ENCODE measurements around the gene SLAMF1. TPM values are rescaled to one million over a fixed set of nuclear protein-coding genes. Genes with fewer than 3 reads are reported as not detected.

SLAMF1 gene
- total and polyA plus RNA-seq, 9 of the 15 experiments (the other 6 are each of a cell fraction or from before 2014, with no cell fraction given) = 0.04 to 0.17 (median 0.11) TPM; not detected in 4

- DNase-seq (ENCODE audit: extremely low read depth in 1 of 4, low spot score in 3 of 4) = no peak
- POLR2A ChIA-PET = interaction anchor here (0.9 to 1.4 kb wide), 2 partner anchors 13 to 26 kb away, joined by 3 to 4 read pairs; no protein-coding TSS in a partner anchor
Measured at GRCh38 chr1:160565564-160565963, 81.3 kb downstream of the SLAMF1 start.

More at GRCh38 chr1:160565564-160565963, 81.3 kb downstream of the SLAMF1 start:
- FAIRE-seq (no peak), ATAC-seq (no peak)
- 54% methylated on average over 4 of the region's 4 CpGs for WGBS (ENCODE audit: insufficient coverage, low coverage, missing lambda C conversion rate)
- no peaks in the 10 kb centered on the region for H3K27me3 ChIP-seq (ENCODE audit: control insufficient read depth in 2 of 2, insufficient read depth in 2 of 2, low read length in 2 of 2)
- H3K79me2 ChIP-seq (ENCODE audit: control insufficient read depth, insufficient read depth, low read length) = no peaks in the 10 kb centered on the region
- H3K9ac ChIP-seq (ENCODE audit: insufficient read depth in 1 of 2, low read depth in 2 of 2, low read length in 2 of 2) = no peak overlapping the region
- CTCF ChIA-PET (ENCODE audit: low intra/inter-chr PET ratio) = interaction anchor here (0.7 kb wide), 1 partner anchor 81 kb away, joined by 3 read pairs; the partner anchor contains the start of gene SLAMF1
- no peaks in the 10 kb centered on the region for H4K20me1 ChIP-seq (replicated peaks; ENCODE audit: control insufficient read depth, insufficient read depth, low read length)
- BruUV-seq (replicated peaks) = no TSS peak
- no peak overlapping the region for H3K4me3 ChIP-seq
- in situ Hi-C loops (cut with MboI) = no loop called here
- no peaks in the 10 kb centered on the region for H3K9me3 ChIP-seq (replicated peaks; ENCODE audit: control insufficient read depth, insufficient read depth, low read depth, low read length)
- no peaks in the 10 kb centered on the region for H3K9me1 ChIP-seq (ENCODE audit: control insufficient read depth, insufficient read depth, low read length)
- no peak overlapping the region for H3K27ac ChIP-seq (ENCODE audit: extremely low read depth, low read depth, low read length)
- TF ChIP-seq HDAC3 (IDR thresholded peaks at IDR 0.05; ENCODE audit: borderline replicate concordance, partially characterized antibody) (no peak), TCF7L2 (IDR thresholded peaks at IDR 0.05; ENCODE audit: low read depth, low read length) (no peak), ZNF75A (CRISPR knock-in tag; IDR thresholded peaks at IDR 0.05) (no peak), STAT5B (CRISPR knock-in tag; IDR thresholded peaks at IDR 0.05) (no peak), ESRRA (IDR thresholded peaks at IDR 0.05; ENCODE audit: borderline replicate concordance, low read depth) (no peak), CHCHD3 (CRISPR knock-in tag; IDR thresholded peaks at IDR 0.05) (no peak), HMGN3 (IDR thresholded peaks at IDR 0.05; ENCODE audit: borderline replicate concordance, extremely low read depth, insufficient read length, low read depth, low read length) (no peak), MEF2D (tag; conservative IDR thresholded peaks at IDR 0.05; ENCODE audit: low read depth) (no peak), ZNF449 (CRISPR knock-in tag; IDR thresholded peaks at IDR 0.05) (no peak), KDM4B (IDR thresholded peaks at IDR 0.05; ENCODE audit: borderline replicate concordance in 2 of 2, low read depth in 1 of 2) (no peak), RFX7 (CRISPR knock-in tag; IDR thresholded peaks at IDR 0.05) (no peak), NR4A1 (CRISPR knock-in tag; IDR thresholded peaks at IDR 0.05) (no peak), NR4A1 (tag; IDR thresholded peaks at IDR 0.05) (no peak), ARNT (IDR thresholded peaks at IDR 0.05) (no peak)
- H3K4me1 ChIP-seq (replicated peaks in 1 of 2; ENCODE audit: control insufficient read depth in 2 of 2, insufficient read depth in 2 of 2, low read length in 2 of 2) = peaks cover 6 to 13% of the 10 kb centered on the region in 2 experiments; a peak in 3 of 5 replicates
- peak overlapping the region; percentile 47; the same call in 1 of the 2 replicates for H2AFZ ChIP-seq (ENCODE audit: low read depth, low read length)
- no peak overlapping the region for H3K4me2 ChIP-seq (ENCODE audit: insufficient read depth, low read length)
- H3K36me3 ChIP-seq (ENCODE audit: control insufficient read depth, insufficient read depth, low read length) = no peaks in the 10 kb centered on the region; the same call in 2 of the 3 replicates
- intact Hi-C loops (cut with micrococcal nuclease) = no loop called here
